HL-60 (cell line): ENCODE data around the gene ALG8.

Experiments
- DNase-seq, 2 experiments: peaks; one replicate each; pipeline ENCODE4 v3.0.0-alpha.2; 2010 to 2020; ENCODE audit warnings: low read depth in 1 of 2, low spot score in 1 of 2
- H3K27ac ChIP-seq: fragments of 250-450 bp; sonication (Bioruptor Pico); replicated peaks from 2 replicates; pipeline ENCODE4 v1.5.1; 2020; ENCODE audit warnings: mild to moderate bottlenecking, moderate library complexity
- H3K27me3 ChIP-seq: fragments of 250-450 bp; sonication (Bioruptor Pico); 2 replicates; pipeline ENCODE4 v1.5.1; 2021; ENCODE audit warnings: mild to moderate bottlenecking, moderate library complexity; ENCODE audit not compliant: insufficient read depth, poor library complexity, severe bottlenecking
- H3K4me3 ChIP-seq: replicated peaks from 2 replicates; pipeline ENCODE4 v1.5.1; 2011; ENCODE audit warnings: mild to moderate bottlenecking, control low read depth, low read length; ENCODE audit not compliant: insufficient read depth
- GABPA ChIP-seq: IDR thresholded peaks from 2 replicates; pipeline ENCODE4 v1.6.1; 2012; ENCODE audit warnings: low read depth
- POLR2AphosphoS5 ChIP-seq: IDR thresholded peaks from 2 replicates; pipeline ENCODE4 v1.6.1; 2012; ENCODE audit warnings: low read depth
- SPI1 ChIP-seq: IDR thresholded peaks from 2 replicates; pipeline ENCODE4 v1.6.1; 2012; ENCODE audit warnings: low read depth, mild to moderate bottlenecking, borderline replicate concordance
- TF ChIP-seq, protein P1 (sequence below): IDR thresholded peaks from 2 replicates; pipeline ENCODE4 v1.6.1; 2012; ENCODE audit warnings: low read depth; ENCODE audit not compliant: insufficient replicate concordance
- TF ChIP-seq, protein P2 (sequence below): IDR thresholded peaks from one replicate; pipeline ENCODE4 v1.5.1; 2011; ENCODE audit warnings: low read length, control low read depth, inconsistent platforms; ENCODE audit not compliant: insufficient read depth

The ALG8 gene

DNA sequence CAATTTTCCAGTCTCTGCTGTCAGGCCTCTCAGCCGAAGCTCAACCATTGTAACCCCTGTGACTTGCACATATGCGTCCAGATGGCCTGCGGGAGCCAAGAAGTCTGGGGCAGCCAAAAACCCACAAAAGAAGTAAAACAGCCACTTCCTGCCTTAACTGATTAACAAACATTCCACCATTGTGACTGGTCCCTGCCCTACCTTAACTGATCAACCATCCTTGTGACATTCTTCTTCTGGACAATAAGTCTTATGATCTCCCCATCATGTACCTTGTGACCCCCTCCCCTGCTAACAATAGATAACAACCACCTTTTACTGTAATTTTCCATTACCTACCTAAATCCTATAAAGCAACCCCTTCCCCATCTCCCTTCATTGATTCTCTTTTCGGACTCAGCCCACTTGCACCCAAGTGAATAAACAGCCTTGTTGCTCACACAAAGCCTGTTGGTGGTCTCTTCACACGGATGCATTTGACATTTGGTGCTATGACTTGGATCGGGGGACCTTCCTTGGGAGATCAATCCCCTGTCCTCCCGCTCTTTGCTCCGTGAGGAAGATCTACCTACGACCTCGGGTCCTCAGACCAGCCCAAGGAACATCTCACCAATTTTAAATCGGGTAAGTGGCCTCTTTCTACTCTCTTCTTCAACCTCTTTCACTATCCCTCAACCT is 58.5 kb downstream of the ALG8 start:
- peak in 1 of 2 experiments; percentile 75 for DNase-seq
- no peak overlapping the region for H3K4me3 ChIP-seq
- H3K27ac ChIP-seq, result peak overlapping the region; percentile 86
- TF ChIP-seq GABPA (no peak), SPI1 (peak; percentile 22; the same call in 1 of the 2 replicates), POLR2AphosphoS5 (0 out of 2 replicates have a peak, but pooled peaks have one; percentile 30)
- TF ChIP-seq, protein P1, sequence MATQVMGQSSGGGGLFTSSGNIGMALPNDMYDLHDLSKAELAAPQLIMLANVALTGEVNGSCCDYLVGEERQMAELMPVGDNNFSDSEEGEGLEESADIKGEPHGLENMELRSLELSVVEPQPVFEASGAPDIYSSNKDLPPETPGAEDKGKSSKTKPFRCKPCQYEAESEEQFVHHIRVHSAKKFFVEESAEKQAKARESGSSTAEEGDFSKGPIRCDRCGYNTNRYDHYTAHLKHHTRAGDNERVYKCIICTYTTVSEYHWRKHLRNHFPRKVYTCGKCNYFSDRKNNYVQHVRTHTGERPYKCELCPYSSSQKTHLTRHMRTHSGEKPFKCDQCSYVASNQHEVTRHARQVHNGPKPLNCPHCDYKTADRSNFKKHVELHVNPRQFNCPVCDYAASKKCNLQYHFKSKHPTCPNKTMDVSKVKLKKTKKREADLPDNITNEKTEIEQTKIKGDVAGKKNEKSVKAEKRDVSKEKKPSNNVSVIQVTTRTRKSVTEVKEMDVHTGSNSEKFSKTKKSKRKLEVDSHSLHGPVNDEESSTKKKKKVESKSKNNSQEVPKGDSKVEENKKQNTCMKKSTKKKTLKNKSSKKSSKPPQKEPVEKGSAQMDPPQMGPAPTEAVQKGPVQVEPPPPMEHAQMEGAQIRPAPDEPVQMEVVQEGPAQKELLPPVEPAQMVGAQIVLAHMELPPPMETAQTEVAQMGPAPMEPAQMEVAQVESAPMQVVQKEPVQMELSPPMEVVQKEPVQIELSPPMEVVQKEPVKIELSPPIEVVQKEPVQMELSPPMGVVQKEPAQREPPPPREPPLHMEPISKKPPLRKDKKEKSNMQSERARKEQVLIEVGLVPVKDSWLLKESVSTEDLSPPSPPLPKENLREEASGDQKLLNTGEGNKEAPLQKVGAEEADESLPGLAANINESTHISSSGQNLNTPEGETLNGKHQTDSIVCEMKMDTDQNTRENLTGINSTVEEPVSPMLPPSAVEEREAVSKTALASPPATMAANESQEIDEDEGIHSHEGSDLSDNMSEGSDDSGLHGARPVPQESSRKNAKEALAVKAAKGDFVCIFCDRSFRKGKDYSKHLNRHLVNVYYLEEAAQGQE, result no peak
- TF ChIP-seq, protein P2, sequence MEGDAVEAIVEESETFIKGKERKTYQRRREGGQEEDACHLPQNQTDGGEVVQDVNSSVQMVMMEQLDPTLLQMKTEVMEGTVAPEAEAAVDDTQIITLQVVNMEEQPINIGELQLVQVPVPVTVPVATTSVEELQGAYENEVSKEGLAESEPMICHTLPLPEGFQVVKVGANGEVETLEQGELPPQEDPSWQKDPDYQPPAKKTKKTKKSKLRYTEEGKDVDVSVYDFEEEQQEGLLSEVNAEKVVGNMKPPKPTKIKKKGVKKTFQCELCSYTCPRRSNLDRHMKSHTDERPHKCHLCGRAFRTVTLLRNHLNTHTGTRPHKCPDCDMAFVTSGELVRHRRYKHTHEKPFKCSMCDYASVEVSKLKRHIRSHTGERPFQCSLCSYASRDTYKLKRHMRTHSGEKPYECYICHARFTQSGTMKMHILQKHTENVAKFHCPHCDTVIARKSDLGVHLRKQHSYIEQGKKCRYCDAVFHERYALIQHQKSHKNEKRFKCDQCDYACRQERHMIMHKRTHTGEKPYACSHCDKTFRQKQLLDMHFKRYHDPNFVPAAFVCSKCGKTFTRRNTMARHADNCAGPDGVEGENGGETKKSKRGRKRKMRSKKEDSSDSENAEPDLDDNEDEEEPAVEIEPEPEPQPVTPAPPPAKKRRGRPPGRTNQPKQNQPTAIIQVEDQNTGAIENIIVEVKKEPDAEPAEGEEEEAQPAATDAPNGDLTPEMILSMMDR, result no peak
- H3K27me3 ChIP-seq, result no peaks in the 10 kb centered on the region

DNA sequence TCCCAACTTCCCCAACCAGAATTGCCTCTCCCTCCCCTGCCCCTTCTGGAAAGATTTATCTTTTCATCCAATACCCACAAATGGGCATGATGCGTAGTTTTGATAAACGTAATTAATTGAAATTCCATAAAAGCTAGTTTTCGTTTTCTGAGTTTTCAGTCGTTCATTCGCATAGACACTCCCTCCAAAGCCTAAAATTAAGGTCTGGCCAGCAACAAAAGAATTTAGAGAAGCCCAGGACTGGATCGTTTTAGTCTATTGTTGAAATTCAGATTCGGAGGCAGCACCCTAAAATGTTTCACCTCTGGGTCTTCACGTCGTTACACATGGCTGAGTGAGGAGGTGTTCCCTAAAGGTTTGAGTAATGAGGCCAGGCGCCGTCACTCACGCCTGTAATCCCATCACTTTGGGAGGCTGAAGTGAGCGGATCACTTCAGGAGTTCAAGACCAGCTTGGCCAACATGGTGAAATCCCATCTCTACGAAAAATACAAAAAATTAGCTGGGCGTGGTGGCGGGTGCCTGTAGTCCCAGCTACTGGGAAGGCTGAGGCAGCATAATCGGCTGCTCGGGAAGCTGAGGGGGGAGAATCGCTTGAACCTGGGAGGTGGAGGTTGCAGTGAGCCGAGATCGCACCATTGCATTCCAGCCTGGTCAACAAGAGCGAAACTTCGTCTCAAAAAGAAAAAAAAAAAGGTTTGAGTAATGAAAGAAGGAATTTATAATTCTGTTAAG is 59.2 kb downstream of the ALG8 start:
- Histone ChIP-seq H3K27me3 (no peaks in the 10 kb centered on the region), H3K4me3 (peak overlapping the region; percentile 75), H3K27ac (peak overlapping the region; percentile 86)
- TF ChIP-seq, protein P1, result no peak
- TF ChIP-seq GABPA (no peak), POLR2AphosphoS5 (no peak), SPI1 (no peak)
- TF ChIP-seq, protein P2, result no peak
- DNase-seq, result no peak

DNA sequence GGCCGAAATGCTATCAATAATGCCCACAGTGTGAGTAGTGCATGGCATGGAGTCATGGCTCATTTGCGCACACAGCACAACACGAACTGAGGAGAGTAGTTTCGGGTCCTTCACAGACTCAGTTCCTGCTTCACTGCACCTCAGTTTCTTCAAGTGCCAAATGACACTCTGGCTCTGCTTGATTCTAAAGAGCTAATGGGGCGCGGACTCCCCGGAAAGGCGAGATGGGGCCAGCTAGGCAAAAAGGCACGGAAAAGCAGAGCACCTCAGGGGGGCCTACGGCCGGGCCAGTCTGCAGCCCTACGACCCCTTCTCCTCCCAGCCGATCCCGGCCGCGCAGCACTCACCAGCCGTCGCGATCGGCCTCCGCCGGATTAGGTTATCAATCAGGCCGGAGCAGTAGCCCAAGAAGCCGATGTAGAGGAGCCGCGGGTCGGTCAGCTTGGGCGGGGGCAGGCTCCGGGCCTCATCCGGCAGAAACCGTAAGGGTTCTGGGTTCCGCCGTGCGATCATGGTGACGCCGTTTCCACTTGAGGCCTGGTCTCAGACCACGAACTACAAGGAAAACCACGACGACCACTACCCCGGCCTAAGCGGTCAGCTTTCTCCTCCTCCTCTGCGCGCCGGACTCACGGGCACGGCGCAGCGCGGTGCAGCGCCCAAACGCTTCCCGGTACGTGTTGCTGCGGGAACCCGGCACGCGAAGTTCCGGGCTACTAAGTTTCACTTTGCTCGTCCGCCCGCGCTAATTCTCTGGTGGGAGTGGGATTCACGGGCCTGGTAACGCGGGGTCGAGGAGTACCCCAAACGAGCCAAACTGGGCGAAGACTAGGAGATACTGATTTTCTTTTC is 60.0 kb downstream of the ALG8 start, which contains the start of gene NDUFC2:
Gene NDUFC2 (minus strand): TSS at position 631 of the 852 bp plus-strand sequence. CDS start 118 bp downstream, at position 513.
- TF ChIP-seq, protein P1, result peak; percentile 57
- TF ChIP-seq SPI1 (no peak), GABPA (peak; percentile 87), POLR2AphosphoS5 (peak; percentile 91)
- TF ChIP-seq, protein P2, result no peak
- H3K27ac ChIP-seq, result peak within 1 kb of the TSS; percentile 86
- DNase-seq, result peak; percentile 76 to 80
- no peaks in the 10 kb centered on the region for H3K27me3 ChIP-seq
- peak within 1 kb of the TSS; percentile 75 for H3K4me3 ChIP-seq
